Activated CD4-positive, CD25-positive, alpha-beta regulatory T cell treated with anti-CD3 and anti-CD28 coated beads, Interleukin-2, amount 50 U/mL, for 16 hours (primary cell): ENCODE results near the gene GPR55.
"Not testable (repeated sequence)": the region's sequence is repeated elsewhere in the genome, so short reads cannot be mapped to it uniquely, and the experiment has no call there.

Source experiments
- DNase-seq: peaks from one replicate; pipeline ENCODE4 v3.0.0-alpha.2; 2020; ENCODE audit warnings: low read depth, low spot score

GPR55 gene, protein sequence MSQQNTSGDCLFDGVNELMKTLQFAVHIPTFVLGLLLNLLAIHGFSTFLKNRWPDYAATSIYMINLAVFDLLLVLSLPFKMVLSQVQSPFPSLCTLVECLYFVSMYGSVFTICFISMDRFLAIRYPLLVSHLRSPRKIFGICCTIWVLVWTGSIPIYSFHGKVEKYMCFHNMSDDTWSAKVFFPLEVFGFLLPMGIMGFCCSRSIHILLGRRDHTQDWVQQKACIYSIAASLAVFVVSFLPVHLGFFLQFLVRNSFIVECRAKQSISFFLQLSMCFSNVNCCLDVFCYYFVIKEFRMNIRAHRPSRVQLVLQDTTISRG

DNA sequence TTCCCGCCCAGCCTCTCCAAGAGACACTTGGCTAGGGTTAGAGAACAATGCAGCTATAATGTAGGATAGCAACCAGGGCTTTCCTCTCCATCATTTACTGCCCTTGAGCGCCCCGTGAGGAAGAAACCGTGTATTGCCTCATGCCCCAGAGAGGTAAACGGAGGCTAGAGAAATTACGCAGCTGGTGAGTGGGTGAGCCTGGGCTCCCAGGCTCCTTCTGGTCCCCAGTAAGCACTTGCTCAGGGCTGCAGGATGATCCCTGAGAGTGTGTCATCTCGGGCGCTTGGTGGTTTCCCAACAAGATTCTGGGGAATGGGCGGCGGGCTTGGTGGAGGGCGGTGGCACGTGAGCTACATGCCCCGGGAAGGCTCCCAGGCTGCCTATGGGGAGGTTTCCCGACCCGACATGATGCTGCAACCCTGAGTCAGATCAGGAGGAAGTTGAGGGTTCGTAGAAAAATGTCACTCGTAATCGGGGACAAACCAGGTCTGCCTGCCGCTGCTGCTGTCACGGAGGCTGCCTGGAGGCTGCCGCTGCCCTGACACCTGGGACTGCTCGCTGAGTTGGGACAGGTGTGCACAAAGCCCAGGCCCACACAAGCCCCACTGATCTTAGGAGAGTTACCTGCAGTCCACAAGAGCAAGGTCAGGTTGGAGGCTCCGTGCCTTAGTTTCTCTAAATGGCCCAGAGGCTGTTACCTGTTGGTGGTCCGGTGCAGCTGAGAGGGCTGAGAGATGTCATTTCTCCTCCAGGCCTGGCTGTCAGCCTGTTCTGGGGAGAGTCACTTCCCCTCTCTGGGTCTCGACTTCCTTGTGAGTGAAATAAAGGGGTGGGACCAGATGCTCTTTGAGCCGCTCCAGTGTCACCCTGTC is at the start of gene GPR55:
Gene GPR55 (minus strand): TSS at position 773 of the 872 bp plus-strand sequence. CDS start 14,280 bp downstream, outside the sequence.
- no peak for DNase-seq

DNA sequence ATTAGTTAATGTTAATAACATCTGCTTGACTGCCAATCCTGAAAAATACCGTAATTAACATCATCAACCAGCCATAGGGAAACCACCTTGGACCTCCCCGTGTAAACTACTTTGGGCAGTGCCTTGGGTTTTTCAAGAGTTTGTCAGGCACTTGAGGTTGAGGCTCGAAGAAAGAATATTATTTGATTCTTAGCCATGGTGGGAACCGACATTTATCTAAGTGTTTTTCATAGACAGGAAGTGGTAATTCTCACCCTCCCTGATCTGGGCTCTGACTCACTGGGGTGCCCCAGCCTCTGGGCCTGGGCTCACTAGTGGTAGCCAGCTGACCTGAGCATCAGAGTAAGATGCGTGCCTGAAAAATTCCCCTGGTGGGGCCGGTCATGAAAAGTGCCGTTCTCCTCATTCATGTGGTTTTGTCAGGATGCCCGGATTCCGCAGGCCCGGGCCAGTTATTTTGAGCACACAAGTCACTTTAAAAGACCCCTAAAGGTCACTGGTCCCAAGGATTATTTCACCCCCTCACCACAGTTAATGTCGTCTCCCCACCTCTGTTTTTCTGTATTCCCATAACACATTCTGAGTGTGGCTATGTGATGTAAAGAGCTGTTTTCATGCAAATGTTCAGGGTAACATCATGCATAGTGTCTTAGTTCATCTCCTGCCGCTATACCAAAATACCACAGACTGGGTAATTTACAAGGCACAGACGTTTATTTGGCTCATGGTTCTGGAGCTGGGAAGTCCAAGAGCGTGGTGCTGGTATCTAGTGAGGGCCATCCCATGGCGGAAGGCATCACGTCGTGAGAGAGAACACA is 49.3 kb upstream of the GPR55 start:
- DNase-seq, result peak; percentile 55

DNA sequence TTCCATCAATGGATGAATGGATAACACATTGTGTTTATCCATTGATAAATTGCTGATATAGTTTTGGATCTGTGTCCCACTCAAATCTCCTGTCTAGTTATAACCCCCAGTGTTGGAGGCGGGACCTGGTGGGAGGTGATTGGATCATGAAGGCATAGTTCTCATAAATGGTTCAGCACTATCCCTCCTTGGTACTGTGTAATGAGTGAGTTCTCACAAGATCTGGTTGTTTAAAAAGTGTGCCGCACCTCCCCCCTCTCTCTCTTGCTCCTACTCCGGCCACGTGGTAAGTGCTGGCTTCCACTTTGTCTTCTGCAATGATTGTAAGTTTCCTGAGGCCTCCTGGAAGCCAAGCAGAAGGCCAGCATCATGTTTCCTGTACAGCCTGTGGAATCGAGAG is 47.0 kb upstream of the GPR55 start:
- DNase-seq, result no peak

DNA sequence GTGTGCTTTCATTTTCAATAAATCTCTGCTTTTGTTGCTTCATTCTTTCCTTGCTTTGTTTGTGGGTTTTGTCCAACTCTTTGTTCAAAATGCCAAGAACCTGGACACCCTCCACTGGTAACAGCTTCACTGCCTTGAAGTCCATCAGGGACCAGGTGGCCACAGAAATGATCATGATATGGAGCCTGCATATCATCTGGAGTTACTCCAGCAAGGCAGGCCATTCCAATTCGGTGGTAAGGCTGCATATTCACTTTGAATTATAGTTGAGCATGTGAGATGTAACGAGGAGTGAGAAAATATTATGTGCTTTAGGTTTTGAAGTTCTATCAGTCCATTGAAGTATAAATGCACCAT is 44.6 kb upstream of the GPR55 start:
- no peak for DNase-seq

DNA sequence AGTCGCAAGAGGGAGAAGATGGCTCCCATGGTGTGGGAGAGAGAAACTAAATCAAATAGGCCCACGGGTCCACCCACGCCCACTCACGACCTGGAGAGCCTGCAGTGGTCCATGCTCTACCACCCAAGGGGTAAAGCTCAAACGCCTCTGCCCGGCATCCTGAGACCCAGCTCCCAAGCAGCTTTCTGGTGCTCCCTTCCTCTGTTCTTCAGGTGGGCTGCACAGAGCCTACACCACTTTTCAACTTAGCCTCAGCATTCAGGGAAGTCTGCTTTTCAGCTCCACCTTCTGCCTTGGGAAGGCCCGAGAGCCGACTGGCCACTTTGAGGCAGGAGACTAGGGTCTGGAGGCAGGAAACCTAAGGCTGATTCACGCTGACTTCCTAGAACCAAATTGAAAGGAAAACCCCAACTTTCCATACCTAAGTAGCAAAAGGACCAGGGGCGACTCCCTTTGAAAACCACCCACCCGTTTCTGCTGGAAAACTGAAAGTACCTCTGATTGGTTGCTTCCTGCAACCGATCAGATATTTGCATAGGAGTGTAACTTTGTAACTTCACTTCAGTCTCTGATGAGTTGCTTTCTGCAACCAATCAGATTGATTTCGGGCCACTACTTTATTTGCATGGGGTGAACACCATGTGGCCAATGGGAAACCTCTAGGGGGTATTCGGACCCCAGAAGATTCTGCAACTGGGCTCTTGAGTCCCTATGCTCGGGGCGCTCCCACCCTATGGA is 44.0 kb upstream of the GPR55 start:
- no peak for DNase-seq

DNA sequence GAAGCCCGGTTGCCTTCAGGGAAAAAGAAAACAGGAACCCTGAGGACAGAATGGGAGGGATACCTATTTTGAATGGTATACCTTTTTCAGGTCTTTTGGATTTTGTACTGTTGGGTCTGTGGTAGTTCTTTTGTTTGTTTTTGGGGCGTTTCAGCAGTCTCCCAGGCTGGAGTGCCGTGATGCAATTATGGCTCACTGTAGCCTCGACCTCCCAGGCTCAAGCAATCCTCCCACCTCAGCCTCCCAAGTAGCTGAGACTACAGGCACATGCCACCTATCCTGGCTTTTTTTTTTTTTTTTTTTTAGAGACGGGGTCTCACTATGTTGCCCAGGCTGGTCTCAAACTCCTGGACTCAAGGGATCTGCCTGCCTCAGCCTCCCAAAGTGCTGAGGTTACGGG is 43.3 kb upstream of the GPR55 start:
- not testable (repeated sequence) for DNase-seq

DNA sequence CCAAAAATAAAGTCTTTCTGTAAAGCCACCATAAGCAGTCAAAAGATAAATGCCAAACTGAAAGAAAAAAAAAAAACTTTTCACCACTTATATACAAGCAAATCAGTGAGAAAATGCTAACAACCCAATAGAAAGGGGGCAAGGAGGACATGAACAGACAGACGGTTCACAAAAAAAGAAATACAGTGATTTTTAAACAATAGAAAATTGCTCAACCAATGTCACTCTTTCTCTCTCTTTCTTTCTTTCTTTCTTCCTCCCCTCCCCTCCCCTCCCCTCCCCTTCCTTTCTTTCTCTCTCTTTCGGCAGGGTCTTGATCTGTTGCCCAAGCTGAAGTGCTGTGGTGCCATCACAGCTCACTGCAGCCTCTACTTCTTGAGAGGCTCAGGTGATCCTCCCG is 42.1 kb upstream of the GPR55 start:
- no peak for DNase-seq

DNA sequence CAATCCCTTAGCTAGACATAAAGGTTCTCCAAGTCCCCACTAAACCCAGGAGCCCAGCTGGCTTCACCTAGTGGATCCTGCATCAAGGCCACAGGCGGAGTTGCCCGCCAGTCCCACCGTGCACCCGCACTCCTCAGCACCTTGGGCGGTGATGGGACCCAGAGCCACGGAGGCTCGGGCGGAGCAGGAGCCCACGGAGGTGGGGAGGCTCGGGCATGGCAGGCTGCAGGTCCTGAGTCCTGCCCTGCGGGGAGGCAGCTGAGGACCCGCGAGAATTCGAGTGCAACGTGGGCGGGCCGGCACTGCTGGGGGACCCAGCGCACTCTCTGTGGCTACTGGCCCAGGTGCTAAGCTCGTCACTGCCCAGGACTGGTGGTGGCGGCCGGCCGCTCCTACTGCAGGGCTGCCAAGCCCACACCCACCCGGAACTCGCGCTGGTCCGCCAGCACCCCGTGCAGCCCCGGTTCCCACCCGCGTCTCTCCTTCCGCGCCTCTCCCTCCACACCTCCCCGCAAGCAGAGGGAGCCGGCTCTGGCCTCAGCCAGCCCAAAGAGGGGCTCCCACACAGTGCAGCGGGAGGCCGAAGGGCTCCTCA is 39.2 kb upstream of the GPR55 start:
- no peak for DNase-seq

DNA sequence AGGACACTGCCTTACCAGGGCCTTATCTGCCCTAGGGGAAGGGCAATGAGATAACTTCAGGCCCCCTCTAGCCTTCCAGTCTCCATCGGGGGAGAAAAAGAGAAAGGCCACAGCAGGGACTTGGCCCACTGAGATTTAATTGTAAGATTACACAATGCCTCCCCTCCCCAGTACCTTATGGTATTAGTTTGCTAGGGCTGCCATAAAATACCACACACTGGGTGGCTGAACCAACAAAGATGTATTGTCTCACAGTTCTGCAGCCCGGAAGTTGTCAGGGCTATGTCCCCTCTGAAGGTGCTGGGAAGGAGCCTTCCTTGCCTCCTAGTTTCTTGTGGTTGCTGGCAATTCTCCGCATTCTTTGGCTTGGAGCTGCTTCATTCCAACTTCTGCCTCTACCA is 36.0 kb upstream of the GPR55 start:
- DNase-seq, result no peak

DNA sequence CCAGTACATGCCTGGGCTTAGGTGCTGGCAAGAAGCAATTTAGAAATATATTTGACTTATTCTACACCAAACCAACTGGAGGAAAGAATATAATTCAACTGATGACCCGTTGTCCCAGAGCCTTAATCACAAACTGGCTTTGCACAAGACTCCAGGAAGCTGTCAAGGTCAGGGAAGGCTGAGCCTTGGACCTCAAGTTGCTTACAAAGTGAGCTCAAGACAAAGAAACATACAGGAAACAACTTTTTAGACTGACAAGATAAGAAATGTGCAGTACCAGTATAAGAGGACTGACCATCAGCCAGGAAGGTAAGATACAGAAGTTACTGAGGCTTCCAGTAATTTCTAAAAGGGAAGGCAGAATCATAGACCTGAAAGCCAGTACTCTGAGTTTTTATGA is 35.0 kb upstream of the GPR55 start:
- no peak for DNase-seq

DNA sequence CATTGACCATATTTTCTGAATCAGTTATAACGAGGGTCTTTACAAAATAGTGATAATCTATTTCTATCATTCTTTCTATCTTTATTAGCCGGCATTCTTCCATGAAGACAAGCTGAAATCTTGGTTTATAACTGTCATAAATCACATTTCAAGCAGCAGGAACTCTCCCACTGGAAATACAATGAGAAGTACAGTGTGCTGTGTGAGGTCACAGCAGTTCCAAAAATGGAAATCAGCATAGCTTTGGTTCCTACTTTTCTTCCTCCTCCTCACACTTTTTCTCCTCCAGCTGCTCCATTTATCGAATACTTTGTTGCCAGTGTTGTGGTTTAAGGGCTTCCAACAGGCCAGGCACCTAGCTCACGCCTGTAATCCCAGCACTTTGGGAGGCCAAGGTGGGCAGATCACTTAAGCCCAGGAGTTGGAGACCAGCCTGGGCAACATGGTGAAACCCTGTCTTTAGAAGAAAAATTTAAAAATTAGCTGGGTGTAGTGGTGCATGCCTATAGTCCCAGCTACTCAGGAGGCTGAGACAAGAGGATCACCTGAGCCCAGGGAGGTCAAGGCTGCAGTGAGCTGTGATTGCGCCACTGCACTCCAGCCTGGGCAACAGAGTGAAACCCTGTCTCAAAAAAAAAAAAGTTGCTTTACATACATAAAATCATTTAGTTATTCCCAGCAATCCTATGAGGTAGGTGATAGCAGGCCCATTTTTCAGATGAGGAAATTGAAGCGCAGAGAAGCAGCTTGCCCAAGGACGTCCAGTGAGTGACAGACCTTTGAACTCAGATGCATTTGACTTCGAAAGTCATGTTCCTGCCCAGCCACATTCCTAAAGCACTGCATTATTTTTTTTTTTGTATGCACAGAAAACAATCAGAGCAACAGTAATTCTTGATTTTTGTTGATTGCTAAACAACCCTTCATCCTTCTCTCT is 34.0 kb upstream of the GPR55 start:
- no peak for DNase-seq

DNA sequence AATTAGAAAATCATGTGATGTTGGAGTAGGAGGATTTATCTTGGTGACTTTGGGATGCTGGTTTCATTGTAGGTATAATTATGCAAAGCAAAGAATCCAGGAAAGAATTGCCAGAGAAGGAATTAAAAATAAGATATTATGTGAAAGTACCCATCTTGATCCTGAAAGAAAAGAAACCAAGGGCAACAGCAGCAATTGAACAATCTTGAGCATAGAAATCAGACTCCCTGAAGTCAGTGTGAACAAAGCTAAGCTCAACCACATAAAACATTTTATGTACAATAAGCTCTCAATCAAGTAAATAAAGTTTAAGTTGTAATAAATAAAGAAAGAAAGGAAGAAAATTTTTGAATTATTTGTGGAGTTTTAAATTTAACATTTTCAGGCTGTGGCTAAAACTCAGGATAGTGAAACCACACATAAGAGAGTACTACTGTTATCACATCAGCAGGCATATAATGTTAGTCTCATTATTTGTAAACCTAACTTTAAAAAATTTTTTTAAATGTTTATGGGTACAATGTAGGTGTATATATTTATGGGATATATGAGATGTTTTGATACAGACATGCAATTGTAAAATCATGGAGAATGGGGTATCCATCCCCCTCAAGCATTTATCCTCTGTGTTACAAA is 32.8 kb upstream of the GPR55 start:
- DNase-seq, result no peak

DNA sequence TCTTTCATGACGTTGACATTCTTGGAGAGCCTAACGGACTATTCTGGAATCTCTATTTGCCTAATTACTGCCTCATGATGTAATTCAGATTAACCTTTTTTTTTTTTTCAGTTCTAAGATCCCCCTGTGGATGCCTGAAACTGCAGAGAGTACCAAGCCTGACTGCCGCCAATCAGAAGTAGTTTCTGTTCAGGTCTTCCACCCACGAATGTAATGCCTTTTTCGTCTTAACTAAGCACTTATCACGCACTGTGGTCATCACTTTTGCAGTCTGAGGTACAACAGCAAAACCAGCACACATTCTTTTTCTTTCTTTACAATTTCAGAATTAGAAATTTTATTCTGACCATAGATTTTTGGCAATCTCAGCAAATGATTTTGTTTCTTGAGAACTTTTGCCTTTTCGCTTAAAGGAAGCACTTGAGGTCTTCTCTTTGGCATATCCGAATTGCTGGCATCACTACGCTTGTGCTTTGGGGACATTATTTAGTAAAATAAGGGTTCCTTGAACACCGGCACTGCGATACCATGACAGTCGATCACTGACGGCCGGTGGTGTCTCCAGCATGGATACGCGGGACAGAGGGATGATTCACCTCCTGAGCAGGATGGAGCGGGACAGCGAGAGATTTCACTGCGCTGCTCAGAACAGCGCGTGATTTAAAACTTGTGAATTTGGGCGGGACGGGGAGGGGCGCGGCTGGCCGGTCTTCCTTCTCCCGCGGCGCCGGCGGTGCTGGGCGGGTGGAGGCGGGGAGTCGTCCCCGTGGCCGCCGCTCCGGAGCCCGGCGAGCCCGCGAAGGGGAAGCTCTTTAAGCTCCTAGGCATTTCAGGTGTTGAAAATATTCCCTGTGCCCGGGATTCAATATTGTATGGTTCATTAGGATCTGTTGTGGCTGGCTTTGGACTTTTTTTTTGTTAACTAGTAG is 32.0 kb upstream of the GPR55 start:
- DNase-seq, result peak; percentile 24

DNA sequence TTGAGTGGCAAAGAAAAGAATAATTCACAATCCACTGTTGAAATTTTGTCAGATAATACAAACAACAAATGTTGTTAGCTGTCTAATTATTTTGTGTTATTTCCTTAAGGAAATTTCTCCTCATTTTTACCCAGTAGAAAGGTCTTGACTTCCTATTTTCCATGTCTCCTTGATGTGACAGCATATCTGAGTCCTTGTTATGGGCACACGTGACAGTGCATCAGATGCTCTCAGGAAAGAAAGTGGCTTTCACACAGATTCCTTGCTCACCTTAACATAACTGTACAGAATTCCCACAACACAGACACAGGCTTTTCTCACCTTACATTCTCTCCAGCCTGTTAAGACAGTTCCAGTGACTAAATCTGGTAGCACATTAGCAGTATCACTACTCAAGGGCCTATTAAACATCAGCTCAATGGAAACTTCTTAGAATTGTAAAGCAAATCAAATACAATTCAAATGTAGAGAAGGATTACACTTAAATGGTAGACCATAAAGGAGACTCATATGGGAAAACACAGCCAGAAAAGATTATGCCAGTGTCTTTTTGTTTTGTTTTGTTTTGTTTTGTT is 30.2 kb upstream of the GPR55 start:
- DNase-seq, result no peak

DNA sequence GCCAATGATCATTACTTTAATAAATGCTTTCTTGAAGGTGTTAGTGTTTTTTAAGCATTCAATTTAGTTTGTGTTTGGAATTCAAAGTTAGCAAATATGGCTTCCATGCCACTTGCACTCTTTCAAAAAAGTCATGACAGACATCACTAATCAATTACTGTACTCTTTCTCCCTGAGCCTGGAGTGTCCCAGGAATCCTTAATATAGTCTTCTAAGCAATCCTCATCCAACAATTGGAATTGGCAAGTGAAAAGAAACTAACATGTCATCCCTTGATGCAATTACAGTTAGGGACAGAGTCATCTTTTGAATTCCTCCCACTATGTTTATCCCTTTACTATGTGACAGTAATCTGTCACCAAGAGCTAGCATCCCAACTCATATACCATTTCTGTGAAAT is 29.7 kb upstream of the GPR55 start:
- no peak for DNase-seq

DNA sequence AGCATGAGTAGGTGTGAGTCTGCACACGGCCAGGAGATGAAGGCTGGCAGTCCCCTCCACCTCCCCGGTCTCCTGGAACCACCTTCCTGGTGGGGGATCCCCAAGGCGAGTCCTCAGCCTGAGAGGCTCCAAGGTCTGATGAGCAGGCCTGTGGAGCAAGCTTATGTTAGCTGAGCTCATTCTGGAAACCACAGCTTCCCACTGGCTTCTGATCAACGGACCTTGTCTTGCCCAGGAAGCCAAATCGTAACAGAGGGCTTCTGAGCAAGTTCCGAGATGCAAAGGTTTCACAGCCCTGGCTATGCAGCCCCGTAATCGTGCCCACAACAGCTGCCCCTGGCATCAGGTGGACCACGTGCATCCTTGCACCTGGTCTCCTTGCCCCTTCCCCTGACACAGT is 28.8 kb upstream of the GPR55 start:
- DNase-seq, result no peak

DNA sequence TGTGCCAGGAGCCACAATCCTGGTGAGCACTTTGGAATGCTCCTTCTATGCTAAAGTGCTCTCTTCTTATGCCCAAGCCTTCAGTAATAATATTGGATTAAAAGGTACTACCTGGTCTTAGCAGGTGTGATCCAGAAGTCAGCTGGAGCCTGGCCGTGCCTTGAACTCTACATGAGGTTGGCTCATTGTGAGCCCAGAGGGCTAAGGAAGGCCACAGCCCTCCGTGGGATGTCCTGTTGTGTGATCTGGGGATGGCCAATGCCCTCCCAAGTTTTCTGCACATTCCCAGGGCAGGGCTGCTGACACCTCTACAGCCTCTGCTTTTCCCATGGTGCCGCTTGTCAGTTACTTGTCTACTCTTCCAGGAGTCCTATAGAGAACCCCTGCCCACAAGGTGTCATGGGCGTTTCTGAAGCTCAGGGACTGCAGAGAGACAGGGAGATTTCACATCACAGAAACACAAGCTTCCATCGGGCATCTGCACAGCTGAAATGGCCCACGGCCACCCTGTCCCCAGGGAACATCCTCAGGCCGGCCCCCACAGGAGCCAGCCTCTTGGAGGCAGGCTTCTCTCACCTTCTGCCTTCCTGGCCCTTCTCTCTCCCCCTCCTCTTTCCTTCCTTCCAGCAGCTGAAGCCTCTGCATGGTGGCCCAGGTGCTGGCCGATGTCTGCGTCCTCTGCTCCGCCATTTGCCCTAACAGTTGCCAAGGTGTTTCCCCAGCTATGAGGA is 27.3 kb upstream of the GPR55 start:
- no peak for DNase-seq
